Omental fat pad (tissue), 4 donors: ENCODE data around the gene PDCD4. TPM values are rescaled to one million over a fixed set of nuclear protein-coding genes. Genes with fewer than 3 reads are reported as not detected.

Experiments
- ATAC-seq: fragments of 150-250 bp; one replicate; pipeline ENCODE4 v1.9.1; 2016; ENCODE audit warnings: mild to moderate bottlenecking, moderate library complexity; ENCODE audit not compliant: low FRiP score
- DNase-seq: peaks from one replicate; pipeline ENCODE4 v3.0.0-alpha.2; 2019; ENCODE audit warnings: low spot score
- total RNA-seq, 4 donors: library from RNA; depleted of rRNA; stranded (reverse); fragments of >200 nt; gene quantifications; one replicate each; pipeline ENCODE4 v1.1.0, GENCODE V29; 2016
- TF ChIP-seq, protein P1 (sequence below), 3 donors: fragments of 450-650 bp; IDR thresholded peaks; one replicate each; pipeline ENCODE4 v1.5.1; 2016 to 2017; ENCODE audit warnings: antibody characterized with exemption in 3 of 3, mild to moderate bottlenecking in 3 of 3, moderate library complexity in 2 of 3

Gene PDCD4
- total RNA-seq, 4 donors from 2014 or later: 69.7 to 127 (median 102) TPM

DNA sequence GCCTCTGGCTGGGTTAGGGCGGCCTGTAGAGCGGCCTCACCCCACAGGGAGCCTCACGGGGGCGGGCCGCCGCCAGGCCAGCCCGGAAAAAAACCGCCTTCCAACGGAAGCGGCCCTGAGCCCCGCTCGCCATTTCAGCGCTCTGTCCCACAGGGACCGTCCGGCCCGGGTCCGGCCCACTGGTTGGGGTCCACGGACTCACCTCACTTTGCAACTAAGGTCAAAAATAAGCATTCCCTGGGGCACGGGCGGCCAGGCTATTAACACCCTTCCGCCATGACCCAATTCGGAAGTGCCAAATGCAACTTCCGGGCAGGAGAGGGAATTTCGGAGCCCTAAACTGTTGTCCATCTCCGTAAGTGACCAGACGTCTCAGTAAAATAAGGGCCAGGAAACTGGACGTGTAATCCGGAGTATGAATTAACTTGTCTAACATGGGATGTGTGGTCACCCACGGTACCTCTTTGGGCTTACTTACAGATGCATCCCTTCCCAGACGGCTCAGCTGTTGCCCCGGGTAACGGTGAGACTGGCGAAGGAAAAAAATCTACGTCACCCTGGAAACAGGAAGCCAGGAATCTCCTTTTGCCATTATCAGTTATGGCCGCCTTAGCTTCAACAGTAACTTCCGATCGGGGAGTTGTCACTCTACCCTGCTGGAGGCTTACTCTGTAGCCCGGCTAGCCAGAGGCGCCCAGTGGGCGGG, 47.1 kb downstream of the PDCD4 start, which contains the start of gene BBIP1:
BBIP1 (minus strand) TSS at position 538 of the 706 bp plus-strand sequence. CDS start 1,023 bp downstream, outside the sequence.
- TF ChIP-seq, protein P1, sequence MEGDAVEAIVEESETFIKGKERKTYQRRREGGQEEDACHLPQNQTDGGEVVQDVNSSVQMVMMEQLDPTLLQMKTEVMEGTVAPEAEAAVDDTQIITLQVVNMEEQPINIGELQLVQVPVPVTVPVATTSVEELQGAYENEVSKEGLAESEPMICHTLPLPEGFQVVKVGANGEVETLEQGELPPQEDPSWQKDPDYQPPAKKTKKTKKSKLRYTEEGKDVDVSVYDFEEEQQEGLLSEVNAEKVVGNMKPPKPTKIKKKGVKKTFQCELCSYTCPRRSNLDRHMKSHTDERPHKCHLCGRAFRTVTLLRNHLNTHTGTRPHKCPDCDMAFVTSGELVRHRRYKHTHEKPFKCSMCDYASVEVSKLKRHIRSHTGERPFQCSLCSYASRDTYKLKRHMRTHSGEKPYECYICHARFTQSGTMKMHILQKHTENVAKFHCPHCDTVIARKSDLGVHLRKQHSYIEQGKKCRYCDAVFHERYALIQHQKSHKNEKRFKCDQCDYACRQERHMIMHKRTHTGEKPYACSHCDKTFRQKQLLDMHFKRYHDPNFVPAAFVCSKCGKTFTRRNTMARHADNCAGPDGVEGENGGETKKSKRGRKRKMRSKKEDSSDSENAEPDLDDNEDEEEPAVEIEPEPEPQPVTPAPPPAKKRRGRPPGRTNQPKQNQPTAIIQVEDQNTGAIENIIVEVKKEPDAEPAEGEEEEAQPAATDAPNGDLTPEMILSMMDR (IDR thresholded peaks at IDR 0.05): no peak
- peak; percentile 98 for ATAC-seq
- peak; percentile 46 for DNase-seq

DNA sequence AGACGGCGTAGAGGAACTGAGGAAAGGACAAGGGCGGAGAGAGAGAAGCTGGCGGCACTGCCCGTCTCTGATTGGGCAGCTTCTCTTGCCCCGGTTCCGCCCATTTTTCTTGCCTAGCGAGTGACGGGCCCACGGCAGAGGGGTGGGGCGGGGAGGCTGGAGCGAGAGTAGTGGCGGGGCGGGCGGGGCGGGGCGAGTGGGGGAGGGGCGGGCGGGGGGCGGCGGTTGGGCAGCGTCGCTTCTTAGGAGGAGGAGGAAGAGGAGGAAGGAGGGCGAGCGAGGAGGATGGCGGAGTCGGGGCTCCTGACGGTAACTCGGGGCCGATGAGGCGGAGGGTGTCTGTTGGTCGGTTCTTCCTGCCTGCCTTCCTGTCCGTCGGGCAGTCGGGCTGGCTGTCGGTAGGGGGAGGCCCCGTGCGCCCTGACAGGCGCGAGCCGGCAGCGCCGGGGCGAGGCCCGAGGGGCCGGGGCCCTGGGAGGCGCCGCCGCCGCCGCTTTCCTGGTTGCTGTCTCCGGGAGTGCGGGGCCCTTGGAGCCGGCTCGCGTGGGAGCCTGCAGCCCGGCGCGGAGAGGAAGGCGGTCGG, 47.7 kb downstream of the PDCD4 start, which contains the start of gene SHOC2:
SHOC2 (plus strand) TSS at position 256 of the 583 bp plus-strand sequence. CDS start 44,755 bp downstream, outside the sequence.
- TF ChIP-seq, protein P1 (IDR thresholded peaks at IDR 0.05): no peak
- DNase-seq (peak; percentile 86), ATAC-seq (peak; percentile 41)

DNA sequence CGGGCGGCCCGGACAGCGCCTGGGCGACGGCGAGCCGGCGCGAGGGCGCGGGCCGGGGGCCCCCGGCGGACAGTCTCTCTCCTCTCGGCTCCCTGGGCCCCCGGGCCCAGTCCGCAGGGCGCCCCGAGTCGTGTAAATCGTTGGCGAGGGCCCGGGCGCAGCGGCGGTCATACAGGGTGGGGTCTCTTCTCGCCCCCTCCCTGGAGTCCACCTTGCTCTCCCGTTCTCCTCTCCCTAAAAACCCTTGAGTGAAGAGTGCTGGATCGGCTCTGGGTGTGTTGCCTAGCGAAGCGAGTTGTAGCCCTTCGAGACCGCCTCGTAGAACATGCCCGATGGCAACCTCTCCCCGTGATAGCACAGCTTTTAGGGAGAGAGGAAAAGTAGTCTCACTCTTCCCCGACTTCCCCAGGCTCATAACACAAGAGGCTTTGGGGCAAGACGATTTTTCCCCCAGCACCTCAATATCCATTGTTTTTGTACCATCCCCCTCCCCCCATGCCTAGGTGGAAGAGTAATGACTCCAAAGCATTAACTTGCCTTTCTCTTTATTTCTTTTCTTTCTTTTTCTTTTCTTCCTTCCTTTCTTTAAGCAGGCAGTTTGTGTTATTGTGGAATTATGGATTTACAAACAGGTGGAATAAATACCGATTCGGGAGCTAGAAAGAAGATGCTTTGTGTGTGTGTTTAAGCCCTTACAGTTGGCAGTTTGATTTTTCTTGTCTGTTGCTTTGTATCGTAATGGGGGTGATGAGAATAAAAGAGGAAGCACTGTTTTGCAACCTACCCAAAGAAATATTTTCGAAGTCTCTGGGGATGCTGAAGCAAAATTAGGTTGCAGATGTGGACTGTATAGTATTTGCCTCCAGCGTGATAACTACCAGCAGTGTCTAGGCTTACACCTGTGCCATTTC, 48.5 kb downstream of the PDCD4 start:
- peak; percentile 1 for ATAC-seq
- TF ChIP-seq, protein P1 (IDR thresholded peaks at IDR 0.05): no peak
- no peak for DNase-seq

DNA sequence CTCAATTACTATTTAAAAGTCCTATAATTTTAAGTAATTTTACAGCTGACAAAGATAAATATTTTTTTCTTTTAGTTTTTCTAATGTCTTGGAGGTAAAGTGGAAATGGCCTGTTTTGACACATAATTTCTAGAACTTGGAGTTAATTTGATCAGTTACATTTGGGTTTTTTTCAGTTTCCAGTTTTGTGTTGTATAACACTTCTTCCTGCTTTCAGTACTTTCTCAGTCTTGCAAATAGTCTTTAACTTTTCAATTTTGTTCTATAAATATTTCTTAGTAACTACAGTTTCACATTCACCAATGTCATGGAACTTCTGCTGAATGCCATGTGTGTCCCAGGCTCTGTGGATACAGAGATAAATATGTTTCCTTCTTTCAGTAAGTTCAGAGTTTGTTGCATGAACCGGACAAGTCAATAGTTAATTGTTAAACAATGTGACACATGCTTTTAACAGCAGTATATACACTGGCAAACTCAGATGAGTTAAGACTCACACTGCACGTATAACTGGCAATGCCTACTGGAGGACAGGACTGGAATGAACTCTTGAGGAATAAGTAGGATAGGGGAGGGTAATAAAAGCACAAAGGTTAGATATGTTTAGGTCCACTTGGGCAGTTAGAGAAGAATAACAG, 52.2 kb downstream of the PDCD4 start:
- DNase-seq (no peak), ATAC-seq (no peak)
- TF ChIP-seq, protein P1 (IDR thresholded peaks at IDR 0.05): no peak

DNA sequence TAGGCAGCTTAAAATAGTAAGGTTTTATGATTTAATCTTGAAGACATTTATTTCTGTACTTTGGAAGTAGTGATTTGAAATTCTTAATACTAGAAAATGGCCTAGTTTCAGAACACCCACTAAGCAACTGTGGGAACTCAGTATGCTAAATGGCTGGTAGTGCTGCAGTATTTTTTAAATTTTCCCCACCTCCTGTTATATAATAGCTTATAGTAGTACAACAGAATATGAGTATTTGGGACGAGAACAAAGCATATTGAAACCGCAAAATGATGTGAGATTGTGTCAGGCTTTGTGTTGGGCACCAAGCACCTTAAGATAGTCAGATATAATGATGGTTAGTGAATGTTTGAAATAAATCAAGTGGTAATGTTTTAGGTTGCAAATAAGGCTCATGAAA, 55.7 kb downstream of the PDCD4 start:
- TF ChIP-seq, protein P1 (IDR thresholded peaks at IDR 0.05): no peak
- ATAC-seq: no peak
- no peak for DNase-seq

DNA sequence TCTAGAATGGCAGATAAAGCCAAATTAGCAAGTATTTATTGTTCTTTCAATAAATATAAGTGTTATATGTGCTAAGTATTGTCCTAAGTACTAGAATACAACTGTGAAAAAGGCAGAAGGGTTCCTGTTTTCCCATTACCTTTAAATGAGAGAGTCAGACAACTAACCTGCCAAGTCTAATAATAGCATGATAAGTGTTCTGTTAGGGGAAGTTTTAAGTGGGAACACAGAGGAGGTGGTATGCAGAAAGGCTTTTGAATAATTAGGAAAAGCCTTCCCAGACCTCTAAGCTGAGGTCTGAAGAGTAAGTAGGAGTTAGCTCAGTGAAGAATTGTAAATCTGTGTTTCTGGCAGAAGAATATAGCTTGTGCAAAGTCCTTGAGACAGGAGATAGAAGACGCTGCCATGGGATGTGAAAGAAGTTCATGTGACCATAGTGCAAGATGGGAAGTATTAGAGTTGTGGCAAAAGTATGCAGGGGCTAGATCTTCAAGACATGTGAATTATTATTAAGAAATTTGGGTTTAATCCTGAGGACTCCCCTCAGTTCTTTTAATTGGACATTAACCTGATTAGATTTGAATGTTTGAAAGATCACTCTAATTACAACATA, 60.1 kb downstream of the PDCD4 start:
- ATAC-seq (no peak), DNase-seq (no peak)
- TF ChIP-seq, protein P1 (IDR thresholded peaks at IDR 0.05): no peak
